HepG2 (cell line): ENCODE data around the gene LIMCH1. TPM values are rescaled to one million over a fixed set of nuclear protein-coding genes. Genes with fewer than 3 reads are reported as not detected.

Experiments used
- ATAC-seq: fragments of 200-7000 bp; cut with Tn5 transposase; 3 replicates; pipeline ENCODE4 v1.9.1; 2020; ENCODE audit warnings: mild to moderate bottlenecking, moderate library complexity
- BruUV-seq: library from RNA; stranded (reverse); fragments of 400-500 nt; replicated peaks from 2 replicates; lab custom pipeline; 2021; lab: Mats Ljungman, UMichigan
- CTCF ChIA-PET: fragments of 300-600 bp; formaldehyde crosslinking; extraction: SDS; loops from one replicate; lab custom pipeline; 2021; ENCODE audit warnings: low total read pairs, inconsistent platforms, low intra/inter-chr PET ratio; lab: Yijun Ruan, JAX
- POLR2A ChIA-PET: fragments of 350-600 bp; sonication (Branson Sonifier 250); formaldehyde crosslinking; loops from one replicate; lab custom pipeline; 2020; ENCODE audit warnings: antibody characterized with exemption, inconsistent platforms; lab: Yijun Ruan, JAX
- DNase-seq: peaks from one replicate; pipeline ENCODE4 v3.0.0-alpha.2; 2015; ENCODE audit warnings: low spot score
- FAIRE-seq: peaks from 3 replicates; lab custom pipeline; 2011; peaks lifted over from hg19 to GRCh38; lab: Jason Lieb, UNC
- H2AFZ ChIP-seq: one replicate; pipeline ENCODE4 v1.6.1; 2011; ENCODE audit warnings: low read length, inconsistent platforms
- H3K27ac ChIP-seq: fragments of 300-600 bp; 3 replicates; pipeline ENCODE4 v1.8.0; 2011; ENCODE audit warnings: mixed run types, mild to moderate bottlenecking, mixed read lengths, low read length, inconsistent platforms; ENCODE audit not compliant: insufficient read depth; ENCODE audit errors: extremely low read length
- H3K27me3 ChIP-seq, 2 experiments: fragments of 200-600 bp in 1 of 2; 2 replicates in 1 of 2; 3 replicates in 1 of 2; pipeline versions ENCODE4 v1.6.0 to v1.8.0; 2011; ENCODE audit warnings: low read length in 2 of 2, mild to moderate bottlenecking in 2 of 2, moderate library complexity in 2 of 2, inconsistent platforms in 1 of 2; ENCODE audit not compliant: insufficient read depth in 2 of 2, control insufficient read depth in 1 of 2
- H3K36me3 ChIP-seq, 2 experiments: fragments of 200-600 bp in 1 of 2; replicated peaks in 1 of 2; 2 replicates in 1 of 2; 3 replicates in 1 of 2; pipeline versions ENCODE4 v1.5.1 to v1.8.0; 2011; ENCODE audit warnings: low read length in 2 of 2, inconsistent platforms in 1 of 2; ENCODE audit not compliant: insufficient read depth in 2 of 2, control insufficient read depth in 1 of 2
- H3K4me1 ChIP-seq: 2 replicates; pipeline ENCODE4 v1.5.1; 2012; ENCODE audit warnings: low read length, inconsistent platforms; ENCODE audit not compliant: insufficient read depth
- H3K4me2 ChIP-seq: 2 replicates; pipeline ENCODE4 v1.6.0; 2011; ENCODE audit warnings: low read depth, low read length, inconsistent platforms
- H3K4me3 ChIP-seq, 3 experiments: fragments of 200-600 bp in 1 of 3; sonication (generic), shearing (Covaris generic) in 1 of 3; replicated peaks in 1 of 3; 2 replicates each; pipeline ENCODE4 v1.5.1; 2011 to 2016; ENCODE audit warnings: low read length in 3 of 3, inconsistent platforms in 2 of 3, low read depth in 2 of 3, mild to moderate bottlenecking in 2 of 3, control low read depth in 1 of 3, mixed read lengths in 1 of 3; ENCODE audit not compliant: insufficient read depth in 1 of 3
- H3K79me2 ChIP-seq: one replicate; pipeline ENCODE4 v1.6.1; 2011; ENCODE audit warnings: low read length, inconsistent platforms; ENCODE audit not compliant: insufficient read depth
- H3K9ac ChIP-seq: 2 replicates; pipeline ENCODE4 v1.6.0; 2011; ENCODE audit warnings: mild to moderate bottlenecking, low read depth, low read length, inconsistent platforms; ENCODE audit not compliant: insufficient read depth
- H3K9me3 ChIP-seq: 2 replicates; pipeline ENCODE4 v1.5.1; 2012; ENCODE audit warnings: mild to moderate bottlenecking, low read length
- H4K20me1 ChIP-seq: 2 replicates; pipeline ENCODE4 v1.6.0; 2011; ENCODE audit warnings: inconsistent platforms, mild to moderate bottlenecking, low read length, moderate library complexity; ENCODE audit not compliant: insufficient read depth
- BCLAF1 ChIP-seq: fragments of 450-650 bp; IDR thresholded peaks from 2 replicates; pipeline ENCODE4 v1.6.1; 2017; ENCODE audit warnings: mild to moderate bottlenecking
- KDM5A ChIP-seq: fragments of 200-600 bp; sonication (generic); IDR thresholded peaks from 2 replicates; pipeline ENCODE4 v1.7.0; 2018; ENCODE audit warnings: antibody characterized with exemption, mild to moderate bottlenecking, low read length, borderline replicate concordance
- SIN3B ChIP-seq: fragments of 150-350 bp; IDR thresholded peaks from 2 replicates; pipeline ENCODE4 v1.6.1; 2014; ENCODE audit warnings: low read length
- WGBS: methylation state at CpG from one replicate; pipeline ENCODE4 v1.1.6; 2017; ENCODE audit warnings: low lambda C conversion rate; 5-methylcytosine and 5-hydroxymethylcytosine counted together
- in situ Hi-C: cut with HindIII; loops from 2 replicates; pipeline ENCODE4 v1.10.0; 2017; ENCODE audit warnings: low pct_unique_long_range_greater_than_20kb; ENCODE audit not compliant: extremely low pct_ligation_motif_present
- intact Hi-C: fragments of 100-400 bp; cut with micrococcal nuclease; formaldehyde crosslinking; loops from one replicate; pipeline ENCODE4 v1.10.0; 2022; ENCODE audit not compliant: unreplicated experiment
- polyA plus RNA-seq, 8 experiments: library from polyadenylated mRNA; depleted of rRNA in 3 of 8; stranded (reverse) in 7 of 8; unstranded in 1 of 8; fragments of >200 nt; fragmentation: Illumina TruSeq in 4 of 8; extraction: Trizol in 4 of 8; gene quantifications; 2 replicates each; pipeline versions ENCODE4 v1.2.1 to v1.2.3, GENCODE V29; 2011 to 2016; ENCODE audit warnings: low read depth in 4 of 8, missing spikeins in 1 of 8, mixed read lengths in 1 of 8; ENCODE audit not compliant: insufficient read depth in 1 of 8
- total RNA-seq, 5 experiments: library from RNA; depleted of rRNA; stranded (reverse); fragments of >200 nt; fragmentation: Illumina TruSeq; extraction: Trizol; gene quantifications; 2 replicates each; pipeline ENCODE4 v1.2.3, GENCODE V29; 2016; ENCODE audit warnings: low read depth in 1 of 5
- TF ChIP-seq, protein P1 (sequence below): sonication (generic); formaldehyde crosslinking; IDR thresholded peaks from 2 replicates; pipeline ENCODE4 v1.5.0; 2020; ENCODE audit warnings: mild to moderate bottlenecking, missing genetic modification reagents

Gene LIMCH1
- total and polyA plus RNA-seq, 2 of the 13 experiments (the other 11 are each of a cell fraction or from before 2014, with no cell fraction given), result 0.04 TPM; not detected in 1

DNA sequence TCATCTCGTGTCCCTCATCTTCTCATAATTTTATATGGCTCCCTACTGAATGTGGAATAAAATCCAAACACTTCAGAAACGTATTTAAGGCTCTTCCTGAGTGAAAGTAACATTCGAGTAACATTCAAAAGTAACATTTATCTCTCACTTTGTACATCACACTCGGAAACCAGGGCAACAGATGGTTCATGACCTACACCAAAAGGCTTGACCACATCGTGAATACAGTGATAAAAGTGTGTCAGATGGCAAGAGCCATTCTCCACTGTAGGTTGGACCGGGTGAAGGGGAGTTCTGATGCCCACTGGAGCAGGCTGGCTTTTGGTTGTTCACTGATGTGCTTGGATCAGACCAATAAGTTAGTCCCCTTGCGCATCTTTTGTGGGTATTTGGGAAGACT lies 5.6 kb upstream of the LIMCH1 start:
- FAIRE-seq, result no peak
- intact Hi-C loops, result no loop called here
- Histone ChIP-seq H3K79me2 (no peaks in the 10 kb centered on the region), H3K9ac (no peak overlapping the region), H4K20me1 (no peaks in the 10 kb centered on the region)
- ATAC-seq, result no peak
- TF ChIP-seq SIN3B (no peak), BCLAF1 (no peak), KDM5A (no peak)
- TF ChIP-seq, protein P1, sequence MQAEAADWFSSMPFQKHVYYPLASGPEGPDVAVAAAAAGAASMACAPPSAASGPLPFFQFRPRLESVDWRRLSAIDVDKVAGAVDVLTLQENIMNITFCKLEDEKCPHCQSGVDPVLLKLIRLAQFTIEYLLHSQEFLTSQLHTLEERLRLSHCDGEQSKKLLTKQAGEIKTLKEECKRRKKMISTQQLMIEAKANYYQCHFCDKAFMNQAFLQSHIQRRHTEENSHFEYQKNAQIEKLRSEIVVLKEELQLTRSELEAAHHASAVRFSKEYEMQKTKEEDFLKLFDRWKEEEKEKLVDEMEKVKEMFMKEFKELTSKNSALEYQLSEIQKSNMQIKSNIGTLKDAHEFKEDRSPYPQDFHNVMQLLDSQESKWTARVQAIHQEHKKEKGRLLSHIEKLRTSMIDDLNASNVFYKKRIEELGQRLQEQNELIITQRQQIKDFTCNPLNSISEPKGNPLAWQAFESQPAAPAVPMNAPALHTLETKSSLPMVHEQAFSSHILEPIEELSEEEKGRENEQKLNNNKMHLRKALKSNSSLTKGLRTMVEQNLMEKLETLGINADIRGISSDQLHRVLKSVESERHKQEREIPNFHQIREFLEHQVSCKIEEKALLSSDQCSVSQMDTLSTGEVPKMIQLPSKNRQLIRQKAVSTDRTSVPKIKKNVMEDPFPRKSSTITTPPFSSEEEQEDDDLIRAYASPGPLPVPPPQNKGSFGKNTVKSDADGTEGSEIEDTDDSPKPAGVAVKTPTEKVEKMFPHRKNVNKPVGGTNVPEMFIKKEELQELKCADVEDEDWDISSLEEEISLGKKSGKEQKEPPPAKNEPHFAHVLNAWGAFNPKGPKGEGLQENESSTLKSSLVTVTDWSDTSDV (CRISPR knock-in tag), result no peak
- TF ChIP-seq, all 625 proteins: peak for 0
- POLR2A ChIA-PET, result no interaction called here
- Histone ChIP-seq H3K27me3 (peaks cover 0 to 8% of the 10 kb centered on the region in 2 experiments; a peak in 3 of 5 replicates), H3K36me3 (no peaks in the 10 kb centered on the region), H3K4me1 (no peaks in the 10 kb centered on the region), H3K27ac (no peak overlapping the region), H3K4me3 (no peak overlapping the region), H2AFZ (no peak overlapping the region), H3K9me3 (no peaks in the 10 kb centered on the region), H3K4me2 (no peak overlapping the region)
- CTCF ChIA-PET, result no interaction called here
- DNase-seq, result no peak
- no TSS peak for BruUV-seq
- in situ Hi-C loops, result no loop called here
- WGBS, result 12% methylated on average over 5 of the region's 7 CpGs
